Large intestine (tissue), 3 donors: ENCODE data around the gene TMEM107. TPM values are rescaled to one million over a fixed set of nuclear protein-coding genes. Genes with fewer than 3 reads are reported as not detected.
A peak's percentile ranks its signal among the peaks of the same experiment; 100 is the strongest.
"Not testable (repeated sequence)": the region's sequence is repeated elsewhere in the genome, so short reads cannot be mapped to it uniquely, and the experiment has no call there.

Experiments
- DNase-seq, 2 donors: peaks; one replicate each; pipeline versions ENCODE4 v3.0.0 to v3.0.0-alpha.2; 2013
- H3K27ac ChIP-seq: one replicate; pipeline ENCODE4 v1.5.1; 2013; ENCODE audit warnings: low read length
- H3K27me3 ChIP-seq: 2 replicates; pipeline ENCODE4 v1.6.1; 2013; ENCODE audit warnings: low read length; ENCODE audit not compliant: control insufficient read depth, insufficient read depth
- H3K36me3 ChIP-seq: 2 replicates; pipeline ENCODE4 v1.6.1; 2013; ENCODE audit warnings: low read length; ENCODE audit not compliant: control insufficient read depth, insufficient read depth
- H3K4me1 ChIP-seq: one replicate; pipeline ENCODE4 v1.6.1; 2013; ENCODE audit warnings: low read length; ENCODE audit not compliant: control insufficient read depth, insufficient read depth
- H3K4me3 ChIP-seq: one replicate; pipeline ENCODE4 v1.5.1; 2013; ENCODE audit warnings: low read length
- H3K9me3 ChIP-seq: one replicate; pipeline ENCODE4 v1.6.1; 2013; ENCODE audit warnings: mild to moderate bottlenecking, low read depth, low read length, moderate library complexity; ENCODE audit not compliant: control insufficient read depth
- WGBS: methylation state at CpG from one replicate; pipeline ENCODE4 v1.1.5; 2013; ENCODE audit warnings: low lambda C conversion rate; ENCODE audit not compliant: insufficient coverage; 5-methylcytosine and 5-hydroxymethylcytosine counted together
- polyA plus RNA-seq: library from polyadenylated mRNA; unstranded; fragments of 120-200 nt; gene quantifications from one replicate; pipeline ENCODE4 v1.2.1, GENCODE V29; 2013

TMEM107 gene
- polyA plus RNA-seq, 1 donor = 11.4 TPM

- Histone ChIP-seq H3K27ac (peak overlapping the region; percentile 79), H3K27me3 (no peaks in the 10 kb centered on the region), H3K9me3 (no peaks in the 10 kb centered on the region), H3K4me3 (peak overlapping the region; percentile 35), H3K36me3 (no peaks in the 10 kb centered on the region), H3K4me1 (peaks cover 26% of the 10 kb centered on the region)
- WGBS = 0% methylated on average over 9 of the region's 23 CpGs
- DNase-seq = peak; percentile 96
Observed at GRCh38 chr17:8173056-8173870, 2.9 kb downstream of the TMEM107 start.

DNA sequence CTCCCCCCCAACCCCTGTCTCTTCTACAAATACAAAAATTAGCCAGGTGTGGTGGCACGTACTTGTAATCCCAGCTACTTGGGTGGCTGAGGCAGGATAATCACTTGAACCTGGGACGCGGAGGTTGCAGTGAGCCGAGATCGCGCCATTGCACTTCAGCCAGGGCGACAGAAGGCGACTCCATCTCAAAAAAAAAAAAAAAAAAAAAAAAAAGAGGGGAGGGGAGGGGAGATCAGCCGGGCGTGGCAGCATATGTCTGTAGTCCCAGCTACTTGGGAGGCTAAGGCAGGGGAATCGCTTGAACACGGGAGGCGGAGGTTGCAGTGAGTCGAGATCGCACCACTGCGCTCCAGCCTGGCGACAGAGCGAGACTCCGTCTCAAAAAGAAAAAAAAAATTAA is 6.0 kb downstream of the TMEM107 start:
- H3K27me3 ChIP-seq, H3K27ac ChIP-seq, H3K4me1 ChIP-seq, H3K4me3 ChIP-seq, H3K9me3 ChIP-seq, DNase-seq, H3K36me3 ChIP-seq: not testable (repeated sequence)
- WGBS = 100% methylated on average over 2 of the region's 19 CpGs

GRCh38 chr17:8167526-8167925 is 8.7 kb downstream of the TMEM107 start:
- Histone ChIP-seq H3K36me3 (no peaks in the 10 kb centered on the region), H3K9me3 (no peaks in the 10 kb centered on the region), H3K4me1 (peaks cover 18% of the 10 kb centered on the region), H3K27me3 (no peaks in the 10 kb centered on the region), H3K4me3 (no peak overlapping the region), H3K27ac (no peak overlapping the region)
- WGBS = 100% methylated on average over 1 of the region's 3 CpGs
- no peak for DNase-seq

DNA sequence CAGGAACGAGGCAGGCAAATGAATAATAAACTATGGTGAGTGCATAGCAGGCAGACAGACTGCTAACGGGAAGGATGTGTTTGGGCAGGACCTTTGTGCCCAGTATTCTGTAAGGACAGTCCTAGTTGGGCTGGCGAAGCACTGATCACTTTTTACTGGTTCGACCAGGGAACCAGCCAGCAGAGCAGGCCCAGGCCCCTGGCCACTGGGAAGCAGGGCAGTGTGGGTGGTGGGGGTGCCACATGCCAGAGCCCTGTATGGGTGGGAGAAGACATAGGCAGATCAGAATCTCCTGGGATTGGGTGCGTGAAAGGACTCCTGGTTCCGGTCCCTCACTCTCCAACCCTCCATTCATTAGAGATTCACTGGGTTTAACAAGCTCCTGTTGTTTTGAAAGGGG is 9.4 kb downstream of the TMEM107 start:
- Histone ChIP-seq H3K36me3 (no peaks in the 10 kb centered on the region), H3K4me1 (peaks cover 22% of the 10 kb centered on the region), H3K4me3 (no peak overlapping the region), H3K27ac (no peak overlapping the region), H3K9me3 (no peaks in the 10 kb centered on the region), H3K27me3 (no peaks in the 10 kb centered on the region)
- no peak for DNase-seq
- no CpG with 5 or more reads among the region's 6 CpGs for WGBS

- Histone ChIP-seq H3K27me3 (no peaks in the 10 kb centered on the region), H3K27ac (peak overlapping the region; percentile 63), H3K9me3 (no peaks in the 10 kb centered on the region), H3K4me1 (peaks cover 33% of the 10 kb centered on the region), H3K4me3 (no peak overlapping the region), H3K36me3 (peaks cover 14% of the 10 kb centered on the region)
- no peak for DNase-seq
- WGBS = no CpG with 5 or more reads among the region's 6 CpGs
Observed at GRCh38 chr17:8164815-8165131, 11.4 kb downstream of the TMEM107 start.

- peak; percentile 77 to 87 for DNase-seq
- Histone ChIP-seq H3K9me3 (no peaks in the 10 kb centered on the region), H3K36me3 (peaks cover 20% of the 10 kb centered on the region), H3K27ac (peak overlapping the region; percentile 63), H3K4me1 (peaks cover 33% of the 10 kb centered on the region), H3K27me3 (no peaks in the 10 kb centered on the region), H3K4me3 (no peak overlapping the region)
- no CpG with 5 or more reads among the region's 13 CpGs for WGBS
Observed at GRCh38 chr17:8163978-8164814, 12.0 kb downstream of the TMEM107 start.

GRCh38 chr17:8162997-8163977 is 12.9 kb downstream of the TMEM107 start:
- Histone ChIP-seq H3K4me3 (peak overlapping the region; percentile 96), H3K4me1 (peaks cover 37% of the 10 kb centered on the region), H3K27me3 (no peaks in the 10 kb centered on the region), H3K36me3 (peaks cover 20% of the 10 kb centered on the region), H3K27ac (peak overlapping the region; percentile 63), H3K9me3 (no peaks in the 10 kb centered on the region)
- DNase-seq = peak in 1 of 2 donors; percentile 63
- no CpG with 5 or more reads among the region's 55 CpGs for WGBS

GRCh38 chr17:8162233-8162996 is 13.8 kb downstream of the TMEM107 start, which contains the start of gene VAMP2:
Gene VAMP2, minus strand, starts transcription at chr17:8162948. Its CDS starts 69 bp downstream, at chr17:8162879.
- peak in 1 of 2 donors; percentile 79 for DNase-seq
- Histone ChIP-seq H3K4me3 (peak within 1 kb of the TSS; percentile 96), H3K9me3 (no peaks in the 10 kb centered on the region), H3K36me3 (peaks cover 20% of the 10 kb centered on the region), H3K27ac (peak within 1 kb of the TSS; percentile 73), H3K27me3 (no peaks in the 10 kb centered on the region), H3K4me1 (peaks cover 39% of the 10 kb centered on the region)
- no CpG with 5 or more reads among the region's 75 CpGs for WGBS

DNA sequence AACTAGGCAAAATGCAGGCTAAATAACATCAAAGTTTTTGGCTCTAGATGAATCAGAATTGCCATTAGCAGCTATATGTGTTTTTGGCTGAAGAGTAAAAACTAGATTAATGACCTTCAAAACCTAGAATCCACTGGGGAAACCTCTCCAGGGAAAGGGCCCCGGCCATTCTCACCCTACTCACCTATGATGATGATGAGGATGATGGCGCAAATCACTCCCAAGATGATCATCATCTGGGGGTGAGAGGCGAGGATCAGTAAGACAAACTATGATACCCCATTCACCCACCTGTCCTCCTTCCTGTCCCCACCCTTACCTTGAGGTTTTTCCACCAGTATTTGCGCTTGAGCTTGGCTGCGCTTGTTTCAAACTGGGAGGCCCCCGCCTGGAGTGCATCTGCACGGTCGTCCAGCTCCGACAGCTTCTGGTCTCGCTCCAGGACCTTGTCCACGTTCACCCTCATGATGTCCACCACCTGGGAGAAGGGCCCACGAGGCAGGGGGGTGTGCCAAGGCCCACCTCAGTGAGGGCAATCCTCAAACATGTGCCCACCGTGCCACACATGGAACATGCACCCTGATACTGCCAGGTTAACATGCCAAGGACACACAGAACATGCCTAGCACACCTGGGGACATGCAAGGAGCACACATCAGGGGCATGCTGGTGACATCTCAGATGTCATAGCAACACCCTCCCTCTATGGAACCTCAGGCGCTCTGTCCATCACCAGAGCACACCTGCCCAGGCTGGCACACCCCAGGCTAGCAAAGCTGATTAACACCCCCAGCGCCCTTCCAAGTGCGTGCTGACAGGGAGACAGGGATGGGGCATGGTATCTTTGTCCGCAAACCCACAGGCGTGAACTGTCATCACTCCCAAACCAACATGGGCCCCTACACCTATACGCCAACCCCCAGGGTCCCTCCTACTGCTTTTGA is 14.6 kb downstream of the TMEM107 start:
- H3K4me3 ChIP-seq = peak overlapping the region; percentile 96
- no peak for DNase-seq
- H3K36me3 ChIP-seq = peaks cover 20% of the 10 kb centered on the region
- H3K4me1 ChIP-seq = peaks cover 42% of the 10 kb centered on the region
- peak overlapping the region; percentile 73 for H3K27ac ChIP-seq
- H3K27me3 ChIP-seq = no peaks in the 10 kb centered on the region
- H3K9me3 ChIP-seq = no peaks in the 10 kb centered on the region
- WGBS = no CpG with 5 or more reads among the region's 19 CpGs
